ENCODE measurements around the gene NLGN3.
A peak's percentile ranks its signal among the peaks of the same experiment; 100 is the strongest.

The NLGN3 gene

GRCh38 chrX:71144651-71145050 is at the start of gene NLGN3:
Gene NLGN3 (plus strand): TSS chrX:71144841. CDS start chrX:71147750, 2,909 bp downstream.
- no peak for DNase-seq

- no peak for DNase-seq
Observed at GRCh38 chrX:71095033-71095432, 49.6 kb upstream of the NLGN3 start.

- DNase-seq, result peak; percentile 22
Observed at GRCh38 chrX:71095555-71095980, 49.1 kb upstream of the NLGN3 start, which contains the start of gene FOXO4. Gene FOXO4 (plus strand): TSS chrX:71095851. CDS start chrX:71096529, 678 bp downstream.

GRCh38 chrX:71095981-71096759 is 48.5 kb upstream of the NLGN3 start:
- no peak for DNase-seq

- DNase-seq, result no peak
Observed at GRCh38 chrX:71096760-71097032, 47.9 kb upstream of the NLGN3 start.

- DNase-seq, result peak; percentile 0
Observed at GRCh38 chrX:71098302-71098701, 46.3 kb upstream of the NLGN3 start.

GRCh38 chrX:71098951-71099506 is 45.6 kb upstream of the NLGN3 start:
- no peak for DNase-seq

GRCh38 chrX:71099736-71100135 is 44.9 kb upstream of the NLGN3 start:
- DNase-seq, result no peak

GRCh38 chrX:71100581-71101505 is 43.8 kb upstream of the NLGN3 start:
- no peak for DNase-seq

- DNase-seq, result no peak
Observed at GRCh38 chrX:71102292-71102691, 42.3 kb upstream of the NLGN3 start.

- no peak for DNase-seq
Observed at GRCh38 chrX:71103110-71103983, 41.3 kb upstream of the NLGN3 start.

GRCh38 chrX:71105628-71106027 is 39.0 kb upstream of the NLGN3 start:
- DNase-seq, result no peak

GRCh38 chrX:71106427-71106826 is 38.2 kb upstream of the NLGN3 start, which contains the start of gene CXorf65:
Gene CXorf65 (minus strand): TSS chrX:71106740. CDS start chrX:71106556, 184 bp downstream.
- DNase-seq, result no peak

- no peak for DNase-seq
Observed at GRCh38 chrX:71107245-71107644, 37.4 kb upstream of the NLGN3 start.

- no peak for DNase-seq
Observed at GRCh38 chrX:71107762-71108360, 36.8 kb upstream of the NLGN3 start.

- DNase-seq, result no peak
Observed at GRCh38 chrX:71109051-71109450, 35.6 kb upstream of the NLGN3 start.

GRCh38 chrX:71111141-71111843 is 33.3 kb upstream of the NLGN3 start, which contains the start of gene IL2RG:
Gene IL2RG (minus strand): TSS chrX:71111577. CDS start chrX:71111539, 38 bp downstream.
- no peak for DNase-seq

GRCh38 chrX:71111921-71112431 is 32.7 kb upstream of the NLGN3 start:
- DNase-seq, result no peak

GRCh38 chrX:71117358-71117757 is 27.3 kb upstream of the NLGN3 start:
- DNase-seq, result no peak

- DNase-seq, result peak; percentile 24
Observed at GRCh38 chrX:71118032-71118984, 26.3 kb upstream of the NLGN3 start, which contains the start of gene MED12. Gene MED12 (plus strand): TSS chrX:71118596. CDS start chrX:71118755, 159 bp downstream.
